Heart left ventricle (tissue), 16 donors: ENCODE data around the gene RAB11A. TPM values are rescaled to one million over a fixed set of nuclear protein-coding genes. Genes with fewer than 3 reads are reported as not detected.

Experiments
- ATAC-seq, 4 donors: fragments of 200-7000 bp; cut with Tn5 transposase; one replicate each; pipeline ENCODE4 v1.9.1; 2020 to 2022; ENCODE audit warnings: moderate library complexity in 4 of 4, mild to moderate bottlenecking in 3 of 4, moderate number of reproducible peaks in 1 of 4
- DNase-seq, 5 donors: peaks; one replicate each; pipeline ENCODE4 v3.0.0-alpha.2; 2020
- H3K27ac ChIP-seq, 12 donors: fragments of 200-600 bp; sonication (generic) in 4 of 12; one replicate each; pipeline versions ENCODE4 v1.5.0 to v1.8.0; 2016 to 2022; ENCODE audit warnings: mild to moderate bottlenecking in 2 of 12
- H3K27me3 ChIP-seq, 9 donors: fragments of 200-600 bp; sonication (generic) in 2 of 9; one replicate each; pipeline versions ENCODE4 v1.5.1 to v1.8.0; 2016 to 2022; ENCODE audit warnings: mild to moderate bottlenecking in 3 of 9
- H3K36me3 ChIP-seq, 9 donors: fragments of 200-600 bp; sonication (generic) in 2 of 9; one replicate each; pipeline versions ENCODE4 v1.5.0 to v1.8.0; 2018 to 2022; ENCODE audit warnings: mild to moderate bottlenecking in 2 of 9
- H3K4me1 ChIP-seq, 12 donors: fragments of 200-600 bp; sonication (generic) in 4 of 12; one replicate each; pipeline versions ENCODE4 v1.5.0 to v1.8.0; 2016 to 2022; ENCODE audit warnings: mild to moderate bottlenecking in 3 of 12
- H3K4me3 ChIP-seq, 12 donors: fragments of 200-600 bp; sonication (generic) in 4 of 12; one replicate each; pipeline versions ENCODE4 v1.5.0 to v1.8.0; 2017 to 2022; ENCODE audit warnings: mild to moderate bottlenecking in 9 of 12, moderate library complexity in 4 of 12
- H3K9me3 ChIP-seq, 12 donors: fragments of 200-600 bp; sonication (generic) in 4 of 12; one replicate each; pipeline versions ENCODE4 v1.5.0 to v1.8.0; 2016 to 2022; ENCODE audit warnings: mild to moderate bottlenecking in 1 of 12
- CTCF ChIP-seq, 12 donors: fragments of 200-600 bp; sonication (generic) in 4 of 12; IDR thresholded peaks; one replicate each; pipeline versions ENCODE4 v1.5.0 to v1.8.0; 2018 to 2022; ENCODE audit warnings: antibody characterized with exemption in 12 of 12, mild to moderate bottlenecking in 5 of 12
- POLR2A ChIP-seq, 2 donors: fragments of 450-650 bp; IDR thresholded peaks; one replicate each; pipeline ENCODE4 v1.6.1; 2017; ENCODE audit warnings: antibody characterized with exemption in 2 of 2, mild to moderate bottlenecking in 2 of 2, moderate library complexity in 2 of 2
- WGBS, 4 donors: extraction: QIAGEN DNeasy Blood & Tissue Kit in 2 of 4; methylation state at CpG; one replicate each; pipeline versions ENCODE4 v1.1.5 to v1.1.7; 2013 to 2018; 5-methylcytosine and 5-hydroxymethylcytosine counted together
- intact Hi-C, 10 donors: fragments of 100-400 bp; cut with DNase I; formaldehyde crosslinking; loops; one replicate each; pipeline versions ENCODE4 v1.11.1 to v1.14.2; 2022
- polyA plus RNA-seq, 2 donors: library from polyadenylated mRNA; stranded (reverse); fragments of 200-250 nt; gene quantifications; one replicate each; pipeline ENCODE4 v1.2.3, GENCODE V29; 2013
- total RNA-seq, 9 donors: library from RNA; depleted of rRNA in 2 of 9; stranded (reverse); fragments of >200 nt in 2 of 9; fragmentation: NEBNext Ultra II Directional in 3 of 9; extraction: Animal tissue kit (Norgen Biotek cat#: 25700) in 3 of 9; gene quantifications; one replicate each; pipeline versions ENCODE4 v1.1.0 to v1.2.4, GENCODE V29; 2016 to 2023
- donor health status: ischemic (EF 13 %, LVEDD 7.1; RV severe dilation, severe dysfunction).
- donor health status: healthy with polysubstance abuse.
- donor health status: DM: no; HTN: yes; CAD: no.
- donor health status: DM: no; HTN: no; CAD: no.
- donor health status: ischemic (EF 25% LVEDD 6.9; RV normal size, moderate dysfunction).
- donor health status: ischemic (EF 25% LVEDD 5.7; RV mildly dilated, moderate dysfunction).
- donor health status: healthy.
- donor health status: DM: yes; HTN: yes; CAD: no.
- donor health status: ischemic (EF 35%, LVEDD 5.7; RV mildly dilated, moderate dysfunction).
- donor health status: nonischemic (EF 11% LVEDD 7.7; RV severe dilation, severe dysfunction).
- donor health status: DM: yes; HTN: yes; CAD: no.
- donor health status: PGD.
- donor health status: ischemic (EF 29% LVEDD 5.4; RV normal size, mild dysfunction).
- donor health status: nonischemic (EF 23%, LVEDD 6.1; RV moderate dilation, normal function).

Gene RAB11A
- total and polyA plus RNA-seq, 11 donors: 50.3 to 307 (median 162) TPM

GRCh38 chr15:65935391-65935790, 66.1 kb downstream of the RAB11A start:
- intact Hi-C loops: no loop called here
- Histone ChIP-seq H3K27ac (no peak overlapping the region), H3K4me1 (peaks cover 0 to 21% (median 8%) of the 10 kb centered on the region in 12 donors), H3K9me3 (no peaks in the 10 kb centered on the region), H3K36me3 (no peaks in the 10 kb centered on the region), H3K27me3 (no peaks in the 10 kb centered on the region), H3K4me3 (no peak overlapping the region)
- ATAC-seq (no peak), DNase-seq (no peak)
- TF ChIP-seq POLR2A (IDR thresholded peaks at IDR 0.05): no peak
- TF ChIP-seq CTCF (IDR thresholded peaks at IDR 0.05): no peak
- WGBS, 4 donors: 72 to 86% (median 78%) methylated on average over 2 of the region's 2 CpGs

GRCh38 chr15:65936282-65936681, 67.0 kb downstream of the RAB11A start:
- TF ChIP-seq CTCF (IDR thresholded peaks at IDR 0.05) (no peak), POLR2A (IDR thresholded peaks at IDR 0.05) (no peak)
- DNase-seq (no peak), ATAC-seq (no peak)
- intact Hi-C loops: no loop called here
- no peaks in the 10 kb centered on the region for H3K36me3 ChIP-seq
- no peaks in the 10 kb centered on the region for H3K9me3 ChIP-seq
- H3K4me3 ChIP-seq: no peak overlapping the region
- no peak overlapping the region for H3K27ac ChIP-seq
- H3K27me3 ChIP-seq: no peaks in the 10 kb centered on the region
- 66 to 100% (median 68%) methylated on average over 1 of the region's 1 CpG for WGBS, 4 donors
- peaks cover 0 to 25% (median 8%) of the 10 kb centered on the region in 12 donors for H3K4me1 ChIP-seq

GRCh38 chr15:65937054-65937453, 67.8 kb downstream of the RAB11A start:
- no peaks in the 10 kb centered on the region for H3K27me3 ChIP-seq
- H3K36me3 ChIP-seq: no peaks in the 10 kb centered on the region
- peaks cover 0 to 25% (median 8%) of the 10 kb centered on the region in 12 donors for H3K4me1 ChIP-seq
- H3K27ac ChIP-seq: no peak overlapping the region
- ATAC-seq: peak in 3 of 4 donors; percentile 47 to 53 (median 52)
- 79 to 86% (median 81%) methylated on average over 3 of the region's 3 CpGs for WGBS, 4 donors
- H3K4me3 ChIP-seq: no peak overlapping the region
- H3K9me3 ChIP-seq: no peaks in the 10 kb centered on the region
- TF ChIP-seq CTCF (IDR thresholded peaks at IDR 0.05) (no peak), POLR2A (IDR thresholded peaks at IDR 0.05) (no peak)
- peak in 1 of 5 donors; percentile 37 for DNase-seq
- intact Hi-C loops: no loop called here

- Histone ChIP-seq H3K27ac (no peak overlapping the region), H3K4me1 (peaks cover 0 to 25% (median 8%) of the 10 kb centered on the region in 12 donors), H3K36me3 (no peaks in the 10 kb centered on the region), H3K4me3 (no peak overlapping the region), H3K9me3 (no peaks in the 10 kb centered on the region), H3K27me3 (no peaks in the 10 kb centered on the region)
- WGBS, 4 donors: 89 to 94% (median 91%) methylated on average over 1 of the region's 1 CpG
- no peak for ATAC-seq
- TF ChIP-seq POLR2A (IDR thresholded peaks at IDR 0.05) (no peak), CTCF (IDR thresholded peaks at IDR 0.05) (no peak)
- peak in 1 of 5 donors; percentile 43 for DNase-seq
- intact Hi-C loops: no loop called here
These were observed 68.2 kb downstream of the RAB11A start for GRCh38 chr15:65937476-65937875.
